Stromal cell of bone marrow (primary cell): ENCODE results near the gene PFN3.
"Not testable (repeated sequence)": the region's sequence is repeated elsewhere in the genome, so short reads cannot be mapped to it uniquely, and the experiment has no call there.

Experiments used
- DNase-seq: peaks from one replicate; pipeline ENCODE4 v3.0.0-alpha.2; 2012; ENCODE audit warnings: low read depth

The PFN3 gene

GRCh38 chr5:177393206-177393765 lies 7.2 kb downstream of the PFN3 start:
- no peak for DNase-seq

GRCh38 chr5:177392765-177393164 lies 7.7 kb downstream of the PFN3 start:
- DNase-seq, result no peak

GRCh38 chr5:177390363-177391300 lies 9.8 kb downstream of the PFN3 start:
- DNase-seq, result no peak

- DNase-seq, result peak; percentile 90
These were observed 11.0 kb downstream of the PFN3 start for GRCh38 chr5:177389241-177390169.

- no peak for DNase-seq
These were observed 11.9 kb downstream of the PFN3 start for GRCh38 chr5:177388521-177389052.

- no peak for DNase-seq
These were observed 13.1 kb downstream of the PFN3 start for GRCh38 chr5:177387405-177387804.

- DNase-seq, result no peak
These were observed 13.9 kb downstream of the PFN3 start for GRCh38 chr5:177386542-177386941.

- no peak for DNase-seq
These were observed 14.7 kb downstream of the PFN3 start for GRCh38 chr5:177385720-177386119.

- no peak for DNase-seq
These were observed 16.3 kb downstream of the PFN3 start, which contains the start of gene SLC34A1 for GRCh38 chr5:177384134-177384533. Gene SLC34A1, plus strand, starts transcription at chr5:177384434. Its CDS starts 1,308 bp downstream, at chr5:177385742.

GRCh38 chr5:177383181-177383580 lies 17.3 kb downstream of the PFN3 start:
- no peak for DNase-seq

- DNase-seq, result no peak
These were observed 17.9 kb downstream of the PFN3 start for GRCh38 chr5:177382423-177383029.

GRCh38 chr5:177380805-177381126 lies 19.7 kb downstream of the PFN3 start:
- DNase-seq, result no peak

- DNase-seq, result no peak
These were observed 21.3 kb downstream of the PFN3 start for GRCh38 chr5:177378884-177379883.

GRCh38 chr5:177377851-177378776 lies 22.3 kb downstream of the PFN3 start:
- DNase-seq, result no peak

- no peak for DNase-seq
These were observed 24.4 kb downstream of the PFN3 start for GRCh38 chr5:177376107-177376506.

- not testable (repeated sequence) for DNase-seq
These were observed 24.9 kb downstream of the PFN3 start for GRCh38 chr5:177375516-177375915.

- DNase-seq, result no peak
These were observed 26.2 kb downstream of the PFN3 start for GRCh38 chr5:177374211-177374610.

GRCh38 chr5:177373806-177374205 lies 26.7 kb downstream of the PFN3 start:
- no peak for DNase-seq

GRCh38 chr5:177372910-177373309 lies 27.6 kb downstream of the PFN3 start:
- no peak for DNase-seq
